ENCODE data around the gene TAAR2. TPM values are rescaled to one million over a fixed set of nuclear protein-coding genes. Genes with fewer than 3 reads are reported as not detected.
"Not testable (repeated sequence)": the region's sequence is repeated elsewhere in the genome, so short reads cannot be mapped to it uniquely, and the experiment has no call there.

TAAR2 gene
- total RNA-seq, 2 experiments from 2014 or later, result not detected

- H3K27me3 Mint-ChIP-seq, result peaks cover 37% of the 10 kb centered on the region
- H3K36me3 Mint-ChIP-seq, H3K9me3 Mint-ChIP-seq, H3K27ac Mint-ChIP-seq, H3K4me3 Mint-ChIP-seq, H3K4me1 Mint-ChIP-seq, DNase-seq: not testable (repeated sequence)
These were observed 11.8 kb upstream of the TAAR2 start for GRCh38 chr6:132635906-132636305.

GRCh38 chr6:132635288-132635687, 11.2 kb upstream of the TAAR2 start:
- H3K9me3 Mint-ChIP-seq, result not testable (repeated sequence)

GRCh38 chr6:132634796-132635195, 10.7 kb upstream of the TAAR2 start:
- DNase-seq, result no peak
- Mint-ChIP-seq H3K27ac (no peak overlapping the region), H3K27me3 (peaks cover 33% of the 10 kb centered on the region), H3K9me3 (peaks cover 4% of the 10 kb centered on the region), H3K4me1 (no peaks in the 10 kb centered on the region), H3K36me3 (no peaks in the 10 kb centered on the region), H3K4me3 (no peak overlapping the region)

More at GRCh38 chr6:132635288-132635687, 11.2 kb upstream of the TAAR2 start:
- peaks cover 37% of the 10 kb centered on the region for H3K27me3 Mint-ChIP-seq
- DNase-seq, H3K4me1 Mint-ChIP-seq, H3K36me3 Mint-ChIP-seq, H3K4me3 Mint-ChIP-seq, H3K27ac Mint-ChIP-seq: not testable (repeated sequence)

- H3K27ac Mint-ChIP-seq, result no peak overlapping the region
- H3K4me1 Mint-ChIP-seq, result no peaks in the 10 kb centered on the region
- no peak for DNase-seq
- peaks cover 26% of the 10 kb centered on the region for H3K27me3 Mint-ChIP-seq
- no peaks in the 10 kb centered on the region for H3K36me3 Mint-ChIP-seq
- H3K9me3 Mint-ChIP-seq, result peaks cover 4% of the 10 kb centered on the region
- H3K4me3 Mint-ChIP-seq, result no peak overlapping the region
These were observed 9.3 kb upstream of the TAAR2 start for GRCh38 chr6:132633362-132633761.

GRCh38 chr6:132623106-132623845, 799 bp downstream of the TAAR2 start:
- no peak overlapping the region for H3K27ac Mint-ChIP-seq
- H3K27me3 Mint-ChIP-seq, result peaks cover 39% of the 10 kb centered on the region
- no peak overlapping the region for H3K4me3 Mint-ChIP-seq
- H3K36me3 Mint-ChIP-seq, result no peaks in the 10 kb centered on the region
- no peak for DNase-seq
- no peaks in the 10 kb centered on the region for H3K4me1 Mint-ChIP-seq
- H3K9me3 Mint-ChIP-seq, result peaks cover 5% of the 10 kb centered on the region

- no peak overlapping the region for H3K27ac Mint-ChIP-seq
- no peaks in the 10 kb centered on the region for H3K36me3 Mint-ChIP-seq
- H3K27me3 Mint-ChIP-seq, result peaks cover 12% of the 10 kb centered on the region
- no peak overlapping the region for H3K4me3 Mint-ChIP-seq
- DNase-seq, result no peak
- H3K9me3 Mint-ChIP-seq, result no peaks in the 10 kb centered on the region
- no peaks in the 10 kb centered on the region for H3K4me1 Mint-ChIP-seq
These were observed 7.4 kb downstream of the TAAR2 start for GRCh38 chr6:132616677-132617076.

DNA sequence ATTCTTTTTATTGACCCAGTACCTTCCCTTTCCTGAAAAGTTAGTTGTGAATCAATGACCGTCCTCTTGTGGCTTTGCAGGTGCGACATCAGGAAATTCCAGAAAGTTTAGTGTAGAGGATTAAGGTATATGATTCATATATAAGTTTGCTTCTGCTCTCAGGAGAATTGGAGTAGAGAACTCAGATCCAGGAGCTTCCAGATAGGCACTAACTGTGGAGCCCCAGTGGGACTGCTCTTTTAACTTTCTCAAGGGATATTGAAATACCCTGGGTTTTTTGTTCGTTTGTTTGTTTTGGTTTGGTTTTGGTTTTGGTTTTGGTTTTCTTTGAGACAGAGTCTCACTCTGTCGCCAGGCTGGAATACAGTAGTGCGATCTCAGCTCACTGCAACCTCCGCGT, 9.5 kb downstream of the TAAR2 start:
- no peaks in the 10 kb centered on the region for H3K36me3 Mint-ChIP-seq
- H3K27ac Mint-ChIP-seq, result no peak overlapping the region
- no peaks in the 10 kb centered on the region for H3K9me3 Mint-ChIP-seq
- H3K27me3 Mint-ChIP-seq, result peaks cover 8% of the 10 kb centered on the region
- H3K4me1 Mint-ChIP-seq, result no peaks in the 10 kb centered on the region
- peak overlapping the region; percentile 15 for H3K4me3 Mint-ChIP-seq
- no peak for DNase-seq

DNA sequence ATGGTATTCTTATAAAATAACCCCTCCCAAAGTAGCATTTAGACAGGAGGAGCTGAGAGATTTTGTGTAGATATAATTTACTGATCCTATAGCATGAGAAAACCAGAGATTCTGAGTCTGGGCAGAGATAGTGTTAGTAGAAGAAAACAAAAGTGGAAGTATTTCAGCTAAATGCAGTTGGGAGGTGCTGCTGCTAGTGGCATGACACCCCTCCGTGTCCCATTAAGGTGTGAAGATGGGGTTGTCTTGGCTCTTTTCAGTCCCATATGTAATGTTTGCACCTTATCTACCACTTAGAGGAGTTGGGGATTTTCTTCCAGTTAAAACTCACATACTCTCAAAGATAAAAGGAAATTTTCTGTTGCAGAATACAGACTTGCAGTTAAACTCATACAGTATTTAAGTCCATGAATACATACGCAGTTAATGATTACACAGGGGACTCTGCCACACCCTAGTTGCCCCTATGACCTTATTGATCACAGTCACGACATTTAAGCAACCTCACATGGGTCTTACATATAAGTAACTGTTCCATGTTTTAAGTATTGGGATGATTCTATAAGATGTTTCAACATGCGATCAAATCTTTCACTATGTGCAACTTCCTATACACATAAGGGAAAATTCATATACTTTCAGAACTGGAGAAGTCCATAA, 11.5 kb downstream of the TAAR2 start:
- DNase-seq, result no peak
- no peak overlapping the region for H3K27ac Mint-ChIP-seq
- no peaks in the 10 kb centered on the region for H3K36me3 Mint-ChIP-seq
- no peak overlapping the region for H3K4me3 Mint-ChIP-seq
- H3K9me3 Mint-ChIP-seq, result no peaks in the 10 kb centered on the region
- H3K27me3 Mint-ChIP-seq, result peaks cover 8% of the 10 kb centered on the region
- H3K4me1 Mint-ChIP-seq, result no peaks in the 10 kb centered on the region

GRCh38 chr6:132611616-132612015, 12.5 kb downstream of the TAAR2 start:
- Mint-ChIP-seq H3K4me1 (no peaks in the 10 kb centered on the region), H3K27me3 (peaks cover 9% of the 10 kb centered on the region)

DNA sequence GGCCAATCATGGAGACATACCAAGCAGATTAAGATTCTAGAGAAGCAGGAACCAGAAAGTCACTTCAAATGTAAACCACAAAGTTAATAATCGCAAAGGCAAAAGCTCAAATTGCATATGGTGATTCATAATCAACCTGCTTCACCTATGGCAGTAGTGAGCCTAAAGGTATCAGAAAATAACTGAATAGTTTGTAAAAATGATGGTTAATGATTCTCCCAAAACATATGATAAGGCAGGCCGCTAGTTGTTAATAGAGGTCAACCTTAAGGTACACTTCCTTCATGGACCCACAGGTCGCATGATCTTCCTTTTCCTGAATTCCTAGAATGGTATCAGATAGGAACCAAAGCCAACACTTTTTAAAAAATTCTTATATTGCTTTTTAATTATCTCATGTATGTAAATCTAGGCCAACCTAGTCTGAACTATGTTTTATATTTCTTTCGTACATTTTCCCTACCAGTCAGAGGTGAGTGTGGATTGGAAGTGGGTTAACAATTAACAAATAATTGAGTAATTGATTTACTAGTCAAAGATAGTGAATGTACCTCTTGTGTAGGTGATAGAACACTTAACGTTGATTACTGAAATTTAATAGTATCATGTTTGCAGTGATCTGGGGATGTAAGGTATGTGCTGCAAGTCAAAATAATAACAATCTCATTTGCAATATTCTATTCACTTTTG, 16.4 kb downstream of the TAAR2 start:
- no peaks in the 10 kb centered on the region for H3K9me3 Mint-ChIP-seq
- peaks cover 11% of the 10 kb centered on the region for H3K27me3 Mint-ChIP-seq

More at GRCh38 chr6:132611616-132612015, 12.5 kb downstream of the TAAR2 start:
- Mint-ChIP-seq H3K9me3 (no peaks in the 10 kb centered on the region), H3K27ac (no peak overlapping the region), H3K36me3 (no peaks in the 10 kb centered on the region), H3K4me3 (no peak overlapping the region)
- no peak for DNase-seq

DNA sequence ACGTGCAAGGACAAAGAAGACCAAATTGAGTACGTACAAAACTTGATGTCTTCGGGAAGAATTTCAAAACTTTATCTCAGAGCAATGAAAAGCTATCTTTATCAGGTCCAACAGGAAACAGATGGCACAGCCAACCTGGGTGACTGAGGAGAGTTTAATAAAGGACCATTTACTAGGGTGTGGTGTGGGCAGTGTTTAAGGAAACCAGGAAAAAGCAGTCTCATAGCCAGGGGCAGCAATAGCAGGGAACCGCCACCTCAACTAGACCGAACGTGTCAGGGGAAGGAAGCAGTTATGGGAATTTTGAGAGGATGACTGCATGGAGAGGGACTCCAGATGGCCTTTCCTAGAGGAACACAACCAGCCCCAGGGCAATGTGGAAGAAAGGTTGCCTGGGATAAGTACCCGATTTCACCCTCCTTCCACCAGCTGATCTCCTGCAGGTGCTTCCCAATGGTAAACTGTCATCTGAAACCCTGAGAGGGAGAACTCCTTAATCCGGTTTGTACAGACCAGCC, 19.4 kb downstream of the TAAR2 start:
- Mint-ChIP-seq H3K27ac (no peak overlapping the region), H3K9me3 (no peaks in the 10 kb centered on the region), H3K36me3 (no peaks in the 10 kb centered on the region), H3K4me1 (no peaks in the 10 kb centered on the region), H3K4me3 (no peak overlapping the region), H3K27me3 (peaks cover 22% of the 10 kb centered on the region)
- DNase-seq, result no peak

More for the DNA sequence above, 16.4 kb downstream of the TAAR2 start:
- no peak for DNase-seq
- no peaks in the 10 kb centered on the region for H3K36me3 Mint-ChIP-seq
- no peaks in the 10 kb centered on the region for H3K4me1 Mint-ChIP-seq
- H3K27ac Mint-ChIP-seq, result no peak overlapping the region
- no peak overlapping the region for H3K4me3 Mint-ChIP-seq

- not testable (repeated sequence) for H3K4me3 Mint-ChIP-seq, H3K4me1 Mint-ChIP-seq, H3K9me3 Mint-ChIP-seq, H3K27ac Mint-ChIP-seq, DNase-seq, H3K36me3 Mint-ChIP-seq
- H3K27me3 Mint-ChIP-seq, result peaks cover 24% of the 10 kb centered on the region
These were observed 23.2 kb downstream of the TAAR2 start for GRCh38 chr6:132600900-132601299.

DNA sequence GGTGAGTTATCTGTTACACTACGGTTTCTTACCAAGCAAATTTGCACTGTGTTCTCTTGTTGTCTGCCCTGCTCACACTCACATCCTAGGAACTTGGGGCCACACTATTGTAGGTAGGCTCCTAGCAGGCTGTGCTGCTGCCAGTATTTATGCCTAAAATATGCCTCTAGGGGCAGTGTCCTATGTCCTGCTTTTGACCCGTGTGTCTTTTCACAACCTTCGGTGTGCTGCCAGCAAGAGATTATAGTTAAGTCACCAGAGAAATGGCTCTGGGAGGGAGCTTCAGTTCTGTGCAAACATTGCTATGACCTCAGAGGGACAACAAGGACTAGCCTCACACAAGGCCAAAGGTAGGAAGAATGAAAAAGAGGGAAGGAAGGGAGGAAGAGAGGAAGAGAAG, 25.6 kb downstream of the TAAR2 start:
- Mint-ChIP-seq H3K9me3 (no peaks in the 10 kb centered on the region), H3K4me3 (no peak overlapping the region), H3K27me3 (peaks cover 21% of the 10 kb centered on the region), H3K27ac (no peak overlapping the region), H3K36me3 (no peaks in the 10 kb centered on the region), H3K4me1 (no peaks in the 10 kb centered on the region)
- DNase-seq, result no peak

- Mint-ChIP-seq H3K4me1 (no peaks in the 10 kb centered on the region), H3K27me3 (peaks cover 12% of the 10 kb centered on the region)
These were observed 27.9 kb downstream of the TAAR2 start for GRCh38 chr6:132596201-132596600.

DNA sequence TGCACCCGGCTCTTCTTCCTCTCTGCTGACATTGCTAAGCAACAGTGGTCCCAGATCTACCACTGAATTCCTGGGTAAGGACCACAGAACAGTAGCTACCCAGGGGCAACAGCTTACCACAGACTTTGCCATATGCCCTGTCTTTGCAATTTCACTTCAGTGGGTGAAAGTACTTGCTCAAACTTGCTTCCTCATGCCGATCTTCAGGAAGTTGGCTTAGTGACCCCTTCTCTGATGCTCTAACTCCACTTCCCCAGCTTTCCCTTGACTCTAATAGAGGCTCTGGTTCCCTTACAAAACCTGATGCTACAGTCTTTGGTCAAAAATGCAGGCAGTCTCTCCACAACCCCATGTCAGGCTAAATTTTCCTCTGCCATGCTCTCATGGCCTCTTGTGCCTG, 31.2 kb downstream of the TAAR2 start:
- H3K4me3 Mint-ChIP-seq, result no peak overlapping the region
- no peaks in the 10 kb centered on the region for H3K4me1 Mint-ChIP-seq
- H3K27me3 Mint-ChIP-seq, result peaks cover 11% of the 10 kb centered on the region
- H3K9me3 Mint-ChIP-seq, result no peaks in the 10 kb centered on the region
- no peak overlapping the region for H3K27ac Mint-ChIP-seq
- DNase-seq, result no peak
- no peaks in the 10 kb centered on the region for H3K36me3 Mint-ChIP-seq

More at GRCh38 chr6:132596201-132596600, 27.9 kb downstream of the TAAR2 start:
- Mint-ChIP-seq H3K27ac (no peak overlapping the region), H3K36me3 (no peaks in the 10 kb centered on the region), H3K9me3 (no peaks in the 10 kb centered on the region), H3K4me3 (no peak overlapping the region)
- no peak for DNase-seq
